SK-N-SH (cell line): ENCODE results near the gene ACBD6. TPM values are rescaled to one million over a fixed set of nuclear protein-coding genes. Genes with fewer than 3 reads are reported as not detected.

Experiments used
- CTCF ChIA-PET: fragments of 300-600, 350-600 bp; formaldehyde crosslinking; extraction: SDS; loops from one replicate; lab custom pipeline; 2021; lab: Yijun Ruan, JAX
- POLR2A ChIA-PET: fragments of 350-600 bp; sonication (Branson Sonifier 250); formaldehyde crosslinking; extraction: SDS; loops from one replicate; lab custom pipeline; 2020; ENCODE audit warnings: antibody characterized with exemption, inconsistent platforms; lab: Yijun Ruan, JAX
- DNase-seq: peaks from one replicate; pipeline ENCODE4 v3.0.0; 2012
- H2AFZ ChIP-seq: fragments of 200-600 bp; sonication (generic); 2 replicates; pipeline ENCODE4 v1.8.1; 2016; ENCODE audit warnings: antibody characterized with exemption, mild to moderate bottlenecking, low read depth
- H3F3A ChIP-seq: fragments of 200-600 bp; sonication (generic); replicated peaks from 2 replicates; pipeline ENCODE3; 2016; ENCODE audit warnings: antibody characterized with exemption, mild to moderate bottlenecking; ENCODE audit not compliant: insufficient read depth
- H3K27ac ChIP-seq, 2 experiments: fragments of 200-500 bp in 1 of 2; fragments of 200-600 bp in 1 of 2; sonication (Bioruptor generic) in 1 of 2; sonication (generic), shearing (Covaris generic) in 1 of 2; 2 replicates each; pipeline versions ENCODE4 v1.5.1 to v1.6.1; 2014 to 2016; ENCODE audit warnings: low read depth in 2 of 2, inconsistent platforms in 1 of 2, low read length in 1 of 2, mild to moderate bottlenecking in 1 of 2, mixed read lengths in 1 of 2
- H3K27me3 ChIP-seq: fragments of 200-600 bp; sonication (generic), shearing (Covaris generic); 2 replicates; pipeline ENCODE4 v1.6.1; 2016; ENCODE audit warnings: mixed run types; ENCODE audit not compliant: insufficient read depth
- H3K36me3 ChIP-seq, 2 experiments: fragments of 200-500 bp in 1 of 2; fragments of 200-600 bp in 1 of 2; sonication (Bioruptor generic) in 1 of 2; sonication (generic) in 1 of 2; replicated peaks in 1 of 2; 2 replicates each; pipeline versions ENCODE3 to v1.5.1; 2014 to 2016; ENCODE audit warnings: low read length in 1 of 2, mild to moderate bottlenecking in 1 of 2; ENCODE audit not compliant: insufficient read depth in 2 of 2, control insufficient read depth in 1 of 2
- H3K4me1 ChIP-seq, 2 experiments: fragments of 200-500 bp in 1 of 2; fragments of 200-600 bp in 1 of 2; sonication (Bioruptor generic) in 1 of 2; sonication (generic), shearing (Covaris generic) in 1 of 2; 2 replicates each; pipeline versions ENCODE4 v1.5.1 to v1.6.1; 2014 to 2016; ENCODE audit warnings: low read depth in 1 of 2, low read length in 1 of 2, mixed run types in 1 of 2; ENCODE audit not compliant: insufficient read depth in 2 of 2, control insufficient read depth in 1 of 2
- H3K4me2 ChIP-seq: fragments of 200-600 bp; sonication (generic), shearing (Covaris generic); 2 replicates; pipeline ENCODE4 v1.6.1; 2017; ENCODE audit warnings: mixed run types
- H3K4me3 ChIP-seq, 2 experiments: fragments of 200-500 bp in 1 of 2; fragments of 200-600 bp in 1 of 2; sonication (Bioruptor generic) in 1 of 2; sonication (generic), shearing (Covaris generic) in 1 of 2; 2 replicates each; pipeline versions ENCODE4 v1.5.1 to v1.8.1; 2014 to 2016; ENCODE audit warnings: low read depth in 2 of 2, inconsistent platforms in 1 of 2, low read length in 1 of 2, mild to moderate bottlenecking in 1 of 2, mixed read lengths in 1 of 2, moderate library complexity in 1 of 2
- H3K79me2 ChIP-seq: fragments of 200-600 bp; sonication (generic); 2 replicates; pipeline ENCODE4 v1.8.1; 2017; ENCODE audit warnings: mild to moderate bottlenecking; ENCODE audit not compliant: insufficient read depth
- H3K9ac ChIP-seq: fragments of 200-600 bp; sonication (generic); 2 replicates; pipeline ENCODE4 v1.6.1; 2017; ENCODE audit warnings: mixed run types
- H3K9me2 ChIP-seq: fragments of 200-600 bp; sonication (generic); 2 replicates; pipeline ENCODE4 v1.6.1; 2017; ENCODE audit warnings: mixed run types
- H3K9me3 ChIP-seq: fragments of 200-600 bp; sonication (generic); 2 replicates; pipeline ENCODE4 v1.6.1; 2017; ENCODE audit warnings: mixed run types, mild to moderate bottlenecking, moderate library complexity
- H4K20me1 ChIP-seq: fragments of 200-600 bp; sonication (generic); 2 replicates; pipeline ENCODE4 v1.6.1; 2017; ENCODE audit warnings: mild to moderate bottlenecking, mixed run types; ENCODE audit not compliant: insufficient read depth
- CHD2 ChIP-seq: fragments of 150-350 bp; IDR thresholded peaks from 2 replicates; pipeline ENCODE4 v1.6.1; 2018; ENCODE audit warnings: low read length; ENCODE audit not compliant: partially characterized antibody
- CTCF ChIP-seq: fragments of 200-600 bp; sonication (generic); IDR thresholded peaks from 2 replicates; pipeline ENCODE4 v1.6.1; 2017; ENCODE audit warnings: antibody characterized with exemption, mild to moderate bottlenecking, moderate library complexity
- ELF1 ChIP-seq: IDR thresholded peaks from 2 replicates; pipeline ENCODE4 v1.4.0; 2012
- EP300 ChIP-seq, 2 experiments: IDR thresholded peaks; 2 replicates each; pipeline versions ENCODE4 v1.4.0 to v1.6.1; 2012; ENCODE audit warnings: borderline replicate concordance in 1 of 2, low read depth in 1 of 2, low read length in 1 of 2
- EZH2phosphoT487 ChIP-seq: fragments of 200-600 bp; sonication (generic); IDR thresholded peaks from 2 replicates; pipeline ENCODE4 v1.6.1; 2017; ENCODE audit warnings: low read depth, mixed run types, mild to moderate bottlenecking, antibody characterized with exemption, moderate library complexity, borderline replicate concordance
- FOSL2 ChIP-seq: IDR thresholded peaks from 2 replicates; pipeline ENCODE4 v1.4.0; 2012; ENCODE audit warnings: low read depth, mild to moderate bottlenecking, moderate library complexity, borderline replicate concordance
- FOXJ3 ChIP-seq: sonication (generic); formaldehyde crosslinking; IDR thresholded peaks from 2 replicates; pipeline ENCODE4 v1.5.1; 2020; ENCODE audit warnings: mild to moderate bottlenecking, missing genetic modification reagents
- GABPA ChIP-seq: IDR thresholded peaks from 2 replicates; pipeline ENCODE4 v1.4.0; 2012; ENCODE audit warnings: low read depth, mild to moderate bottlenecking
- GATA2 ChIP-seq: sonication (generic); formaldehyde crosslinking; IDR thresholded peaks from 2 replicates; pipeline ENCODE4 v1.5.0; 2020; ENCODE audit warnings: mild to moderate bottlenecking, missing genetic modification reagents
- JUND ChIP-seq: IDR thresholded peaks from 2 replicates; pipeline ENCODE4 v1.4.0; 2012
- MEF2A ChIP-seq: IDR thresholded peaks from 2 replicates; pipeline ENCODE4 v1.4.0; 2012; ENCODE audit warnings: low read depth, borderline replicate concordance
- MXI1 ChIP-seq: IDR thresholded peaks from 2 replicates; pipeline ENCODE4 v1.6.1; 2012; ENCODE audit warnings: mild to moderate bottlenecking, low read depth, low read length, improper control_type of control experiment
- NFIC ChIP-seq: IDR thresholded peaks from 2 replicates; pipeline ENCODE4 v1.4.0; 2012; ENCODE audit warnings: borderline replicate concordance
- NRF1 ChIP-seq: IDR thresholded peaks from 2 replicates; pipeline ENCODE4 v1.6.1; 2012; ENCODE audit warnings: low read depth, mild to moderate bottlenecking, low read length
- RCOR1 ChIP-seq: fragments of 150-350 bp; IDR thresholded peaks from 2 replicates; pipeline ENCODE4 v1.6.1; 2017; ENCODE audit warnings: antibody characterized with exemption, low read length
- REST ChIP-seq: IDR thresholded peaks from 2 replicates; pipeline ENCODE4 v1.6.1; 2012; ENCODE audit warnings: mild to moderate bottlenecking, low read depth, low read length, moderate library complexity
- RFX5 ChIP-seq: IDR thresholded peaks from 2 replicates; pipeline ENCODE4 v1.6.1; 2012; ENCODE audit warnings: mild to moderate bottlenecking, improper control_type of control experiment, low read length
- SMC3 ChIP-seq: IDR thresholded peaks from 2 replicates; pipeline ENCODE4 v1.6.1; 2012; ENCODE audit warnings: low read depth, low read length, improper control_type of control experiment
- TCF12 ChIP-seq: IDR thresholded peaks from 2 replicates; pipeline ENCODE4 v1.4.0; 2012
- YY1 ChIP-seq: IDR thresholded peaks from 2 replicates; pipeline ENCODE4 v1.4.0; 2012; ENCODE audit warnings: low read depth, mild to moderate bottlenecking
- ZBTB33 ChIP-seq: IDR thresholded peaks from 2 replicates; pipeline ENCODE4 v1.4.0; 2012; ENCODE audit warnings: low read depth, borderline replicate concordance
- WGBS: methylation state at CpG from one replicate; pipeline ENCODE4 v1.1.6; 2017; ENCODE audit warnings: low lambda C conversion rate; 5-methylcytosine and 5-hydroxymethylcytosine counted together
- polyA plus RNA-seq, 3 experiments: library from polyadenylated mRNA; depleted of rRNA; stranded (reverse); fragments of >200 nt; gene quantifications; 2 replicates each; pipeline ENCODE4 v1.2.3, GENCODE V29; 2012

ACBD6 gene
- polyA plus RNA-seq, 1 of the 3 experiments (the other 2 are of a cell fraction): 60.9 TPM

- TF ChIP-seq REST: no peak
- no peak for TF ChIP-seq CHD2
- TF ChIP-seq FOXJ3 (CRISPR knock-in tag): no peak
- no peak for TF ChIP-seq GABPA
Observed at GRCh38 chr1:180376253-180376652, 126.1 kb downstream of the ACBD6 start (continued).

- H3F3A ChIP-seq: no peaks in the 10 kb centered on the region
- ChIA-PET CTCF (interaction anchor here (0.7 kb wide), 1 partner anchor 11 kb away, joined by 3 read pairs; no protein-coding TSS in a partner anchor), POLR2A (no interaction called here)
- H3K4me2 ChIP-seq: no peak overlapping the region
- H3K27me3 ChIP-seq: no peaks in the 10 kb centered on the region
- TF ChIP-seq EP300 (IDR thresholded peaks at IDR 0.05; ENCODE audit: borderline replicate concordance in 1 of 2, low read depth in 1 of 2, low read length in 1 of 2) (no peak), GATA2 (CRISPR knock-in tag) (no peak), RCOR1 (no peak), JUND (no peak)
- DNase-seq: no peak
- WGBS: 97% methylated on average over 4 of the region's 4 CpGs
- H4K20me1 ChIP-seq: no peaks in the 10 kb centered on the region
- no peak overlapping the region for H3K27ac ChIP-seq
- no peak overlapping the region for H2AFZ ChIP-seq
- peaks cover 2 to 13% of the 10 kb centered on the region in 2 experiments for H3K36me3 ChIP-seq
- peaks cover 0 to 3% of the 10 kb centered on the region in 2 experiments; a peak in 1 of 4 replicates for H3K4me1 ChIP-seq
- peaks cover 15% of the 10 kb centered on the region; the same call in 1 of the 2 replicates for H3K79me2 ChIP-seq
- H3K4me3 ChIP-seq: no peak overlapping the region
- no peak overlapping the region for H3K9ac ChIP-seq
- H3K9me3 ChIP-seq: no peaks in the 10 kb centered on the region
- H3K9me2 ChIP-seq: no peaks in the 10 kb centered on the region
Observed at GRCh38 chr1:180372728-180373127, 129.6 kb downstream of the ACBD6 start.

GRCh38 chr1:180370597-180370996 is 131.8 kb downstream of the ACBD6 start:
- no peaks in the 10 kb centered on the region for H3K9me2 ChIP-seq
- no peak overlapping the region for H3K9ac ChIP-seq
- no peaks in the 10 kb centered on the region for H3K27me3 ChIP-seq
- peaks cover 3% of the 10 kb centered on the region for H3F3A ChIP-seq
- H4K20me1 ChIP-seq: no peaks in the 10 kb centered on the region; the same call in 1 of the 2 replicates
- 100% methylated on average over 1 of the region's 1 CpG for WGBS
- peaks cover 0 to 12% of the 10 kb centered on the region in 2 experiments for H3K36me3 ChIP-seq
- H3K27ac ChIP-seq: no peak overlapping the region
- no peak overlapping the region for H3K4me2 ChIP-seq
- no peak overlapping the region for H3K4me3 ChIP-seq
- CTCF ChIA-PET: no interaction called here
- H3K79me2 ChIP-seq: no peaks in the 10 kb centered on the region
- no peaks in the 10 kb centered on the region for H3K9me3 ChIP-seq
- no peak overlapping the region for H2AFZ ChIP-seq
- H3K4me1 ChIP-seq: peaks cover 3 to 4% of the 10 kb centered on the region in 2 experiments; a peak in 3 of 4 replicates
- DNase-seq: no peak
- POLR2A ChIA-PET: no interaction called here
- TF ChIP-seq ZBTB33: no peak
- TF ChIP-seq EZH2phosphoT487: no peak
- no peak for TF ChIP-seq FOSL2
- TF ChIP-seq TCF12: no peak
- TF ChIP-seq GATA2 (CRISPR knock-in tag): no peak
- no peak for TF ChIP-seq EP300 (IDR thresholded peaks at IDR 0.05; ENCODE audit: borderline replicate concordance in 1 of 2, low read depth in 1 of 2, low read length in 1 of 2)
- TF ChIP-seq CTCF: no peak
- no peak for TF ChIP-seq ELF1
- no peak for TF ChIP-seq RFX5
- TF ChIP-seq SMC3: no peak
- TF ChIP-seq MEF2A: no peak
- no peak for TF ChIP-seq NFIC
- TF ChIP-seq RCOR1: no peak
- TF ChIP-seq NRF1: no peak
- no peak for TF ChIP-seq YY1
- no peak for TF ChIP-seq MXI1
- TF ChIP-seq FOXJ3 (CRISPR knock-in tag): no peak
